Muscle of arm (tissue), 12 donors: ENCODE data around the gene SLC38A5. TPM values are rescaled to one million over a fixed set of nuclear protein-coding genes. Genes with fewer than 3 reads are reported as not detected.
A peak's percentile ranks its signal among the peaks of the same experiment; 100 is the strongest.

Experiments used
- DNase-seq: peaks from one replicate; pipeline ENCODE4 v3.0.0-alpha.2; 2013
- polyA plus RNA-seq, 12 donors: library from polyadenylated mRNA; unstranded; fragments of 120-200 nt; gene quantifications; one replicate each; pipeline ENCODE4 v1.2.1, GENCODE V29; 2013; ENCODE audit not compliant: insufficient read length in 12 of 12

SLC38A5 gene
- polyA plus RNA-seq, 12 donors: 3.6 to 30.2 (median 7.7) TPM; not detected in 1

DNA sequence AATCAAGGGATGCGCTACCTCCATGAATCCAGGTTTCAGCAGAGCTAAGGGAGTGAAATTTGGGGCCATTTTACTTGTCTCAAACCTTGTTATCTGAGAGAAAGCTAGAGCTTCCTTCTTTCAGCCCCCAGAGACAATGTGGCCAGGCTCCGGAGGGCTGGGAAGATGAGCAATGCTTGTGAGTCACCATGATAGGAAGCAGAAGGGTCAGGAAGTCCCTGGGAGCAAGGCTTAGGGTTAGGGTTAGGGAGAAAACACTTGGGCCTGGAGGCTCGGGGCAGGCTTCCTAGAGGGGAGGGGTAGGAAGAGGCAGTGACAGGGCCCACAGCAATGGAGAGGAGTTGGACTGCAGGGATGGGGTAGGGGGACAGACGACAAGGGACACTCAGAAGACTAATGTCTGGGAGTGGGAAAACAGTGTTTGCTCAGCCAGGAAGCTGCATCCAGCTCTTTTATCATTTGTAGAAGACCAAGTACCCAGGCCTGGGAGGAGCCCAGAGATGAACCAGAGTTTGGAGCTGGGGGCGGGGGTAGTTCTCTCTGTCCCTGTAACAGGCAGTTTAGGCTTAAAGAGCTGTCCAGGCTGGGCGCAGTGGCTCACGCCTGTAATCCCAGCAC lies 22.3 kb upstream of the SLC38A5 start:
- no peak for DNase-seq

DNA sequence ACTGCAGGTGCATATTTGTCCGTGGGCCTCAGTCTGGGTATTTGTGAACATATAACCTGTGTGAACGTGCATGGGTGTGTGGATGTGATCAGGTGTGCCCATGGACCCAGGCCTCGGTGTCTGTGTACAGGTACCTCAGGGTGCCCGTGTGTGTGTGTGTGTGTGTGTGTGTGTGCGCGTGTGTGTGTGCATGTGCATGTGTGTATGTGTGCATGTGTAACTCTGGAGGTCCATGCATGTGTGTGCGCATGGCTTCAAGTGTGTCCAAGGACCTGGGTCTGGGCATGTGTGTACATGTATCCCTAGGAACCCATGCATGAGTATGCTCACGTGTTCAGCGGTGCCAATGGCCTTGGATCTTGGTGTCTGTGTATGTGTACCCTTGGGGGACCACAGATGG lies 21.7 kb upstream of the SLC38A5 start:
- no peak for DNase-seq

DNA sequence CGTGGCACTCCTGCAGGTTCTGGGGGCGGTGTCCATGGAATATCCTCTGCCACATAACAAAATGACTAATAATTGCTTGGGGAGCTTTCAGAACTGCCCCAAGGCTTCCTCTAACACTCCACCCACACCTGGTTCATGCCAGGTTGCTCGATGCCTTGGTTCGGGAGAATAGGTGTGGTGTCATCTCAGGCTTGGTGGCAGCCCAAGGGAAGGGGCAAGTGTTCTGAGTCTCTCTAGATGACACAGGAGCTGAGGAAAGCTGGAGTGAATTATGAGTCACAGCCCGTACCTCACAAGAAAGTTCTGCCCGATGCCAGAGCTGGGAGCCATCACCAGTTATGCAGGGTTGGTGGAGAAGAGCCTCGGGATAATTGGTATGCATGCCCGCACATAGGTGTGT lies 20.6 kb upstream of the SLC38A5 start:
- no peak for DNase-seq

DNA sequence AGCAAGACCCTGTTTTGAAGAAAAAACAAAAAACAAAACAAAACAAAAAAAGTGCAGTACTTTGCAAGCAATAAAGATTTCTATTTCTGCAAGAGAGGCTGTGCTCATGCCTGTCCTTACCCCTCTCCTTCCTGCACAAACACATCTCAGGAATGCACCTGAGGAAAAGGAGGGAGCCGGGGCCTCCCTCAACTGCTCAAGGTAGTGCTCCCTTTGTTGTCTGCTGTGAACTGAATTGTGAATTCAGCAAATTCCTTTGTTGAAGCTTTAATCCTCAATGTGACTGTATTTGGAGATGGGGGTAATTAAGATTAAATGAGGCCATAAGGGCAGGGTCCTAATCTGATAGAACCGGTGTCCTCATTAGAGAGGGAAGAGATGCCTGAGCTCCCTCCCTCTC lies 19.8 kb upstream of the SLC38A5 start:
- DNase-seq: no peak

DNA sequence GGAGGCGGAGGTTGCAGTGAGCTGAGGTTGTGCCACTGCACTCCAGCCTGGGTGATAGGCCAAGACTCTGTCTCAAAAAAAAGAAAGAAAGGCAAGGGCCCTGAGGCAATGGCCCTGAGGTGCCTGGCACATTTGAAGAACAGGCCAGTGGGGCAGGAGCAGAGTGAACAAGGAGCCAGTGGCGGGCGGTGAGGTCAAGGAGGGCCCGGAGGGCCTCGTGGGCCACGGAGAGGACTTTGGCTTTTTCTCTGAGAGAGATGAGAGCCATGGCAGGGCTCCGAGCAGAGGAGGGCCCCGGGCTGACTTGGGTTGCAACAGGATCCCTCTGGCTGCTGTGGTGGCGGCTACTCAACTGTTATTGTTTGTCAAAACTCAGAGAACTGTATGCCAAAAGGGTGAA lies 19.2 kb upstream of the SLC38A5 start:
- no peak for DNase-seq

DNA sequence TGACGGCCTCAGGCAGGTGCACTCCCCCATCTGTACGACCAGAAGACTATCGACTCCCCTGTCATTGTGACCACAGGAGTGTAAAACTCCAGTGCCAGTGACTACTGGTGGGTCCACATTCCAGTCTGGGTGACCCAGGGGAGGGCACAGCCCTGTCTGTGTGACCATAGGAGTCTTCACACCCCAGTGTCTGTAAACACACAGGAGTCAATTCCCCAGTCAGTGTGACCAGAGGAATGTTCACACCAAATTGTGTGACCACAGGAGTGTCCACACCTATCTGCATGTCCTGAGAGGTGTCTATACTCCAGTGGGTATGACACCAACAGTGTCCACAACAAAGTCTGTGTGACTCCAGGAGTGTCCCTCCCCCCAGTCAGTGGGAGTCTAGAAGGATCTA lies 18.0 kb upstream of the SLC38A5 start:
- DNase-seq: no peak

DNA sequence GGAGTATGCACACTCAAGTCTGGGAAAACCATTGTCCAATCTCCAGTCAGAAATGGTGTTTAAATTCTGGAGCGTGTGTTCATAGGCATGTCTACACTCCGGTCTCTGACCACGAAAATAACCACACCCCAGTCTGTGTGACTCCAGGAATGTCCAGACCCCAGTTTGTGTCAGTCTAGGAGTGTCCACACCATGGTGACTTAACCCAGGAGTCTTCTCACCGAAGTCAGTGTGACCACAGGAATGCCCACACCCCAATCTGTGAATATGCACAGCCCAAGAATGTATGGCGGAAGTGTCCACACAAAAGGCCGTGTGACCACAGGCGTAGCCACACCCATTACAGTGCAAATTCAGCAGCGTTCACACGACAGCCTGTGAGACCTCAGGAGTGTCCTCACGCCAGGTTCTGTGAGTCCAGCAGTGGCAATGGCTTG lies 17.3 kb upstream of the SLC38A5 start:
- DNase-seq: no peak

DNA sequence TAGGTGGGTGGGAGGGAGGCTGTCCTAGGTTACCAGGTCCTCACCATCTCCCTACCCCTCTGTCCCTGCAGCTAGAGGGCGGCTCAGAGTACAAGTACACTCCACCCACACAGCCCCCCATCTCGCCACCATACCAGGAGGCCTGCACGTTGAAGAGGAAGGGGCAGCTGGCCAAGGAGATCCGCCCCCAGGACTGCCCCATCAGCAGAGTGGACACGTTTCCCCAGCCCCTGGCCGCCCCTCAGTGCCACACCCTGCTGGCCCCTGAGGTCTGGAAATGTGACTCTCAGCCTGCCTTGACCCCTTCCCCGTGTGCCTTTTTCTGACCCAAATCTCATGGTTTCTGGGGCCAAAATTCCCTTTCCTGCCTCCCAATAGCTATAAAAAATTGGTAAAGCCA lies 12.5 kb upstream of the SLC38A5 start:
- no peak for DNase-seq

DNA sequence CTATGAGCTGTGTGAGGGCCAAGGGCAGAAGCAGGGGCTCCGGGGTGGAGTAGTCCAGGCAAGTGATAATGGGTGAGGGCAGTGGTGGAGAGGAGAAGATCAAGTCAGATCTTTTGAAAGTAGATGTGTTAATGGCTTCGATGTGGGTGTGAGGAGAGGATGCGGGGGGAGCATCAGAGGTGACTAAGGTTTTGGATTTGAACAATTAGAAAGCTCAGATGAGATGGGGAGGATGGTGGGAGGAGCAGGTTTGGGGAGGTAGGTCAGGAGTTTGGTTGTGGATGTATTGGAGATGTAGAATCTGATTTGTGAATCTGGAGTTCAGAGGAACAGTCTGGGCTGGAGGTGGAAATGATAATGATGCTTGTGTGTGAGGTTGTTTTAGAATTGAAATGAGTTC lies 10.5 kb upstream of the SLC38A5 start:
- no peak for DNase-seq

DNA sequence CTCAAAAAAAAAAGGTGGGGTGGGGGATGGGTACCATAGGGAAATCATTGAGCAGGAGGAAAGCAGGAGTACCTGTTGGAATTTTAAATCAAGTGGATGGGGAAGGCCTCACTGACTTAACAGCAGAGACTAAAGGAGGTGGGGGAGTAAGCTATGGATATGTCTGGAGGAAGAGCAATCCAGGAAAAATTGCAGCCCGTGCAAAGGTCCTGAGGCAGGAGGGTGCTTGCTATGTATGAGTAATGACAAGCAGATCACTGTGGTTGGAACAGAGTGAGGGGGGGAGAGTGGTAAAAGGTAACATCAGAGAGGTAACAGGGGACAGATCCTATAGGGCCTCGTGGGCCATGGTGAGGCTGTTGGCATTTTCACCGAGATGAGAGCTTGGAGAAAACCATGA lies 10.1 kb upstream of the SLC38A5 start:
- no peak for DNase-seq

DNA sequence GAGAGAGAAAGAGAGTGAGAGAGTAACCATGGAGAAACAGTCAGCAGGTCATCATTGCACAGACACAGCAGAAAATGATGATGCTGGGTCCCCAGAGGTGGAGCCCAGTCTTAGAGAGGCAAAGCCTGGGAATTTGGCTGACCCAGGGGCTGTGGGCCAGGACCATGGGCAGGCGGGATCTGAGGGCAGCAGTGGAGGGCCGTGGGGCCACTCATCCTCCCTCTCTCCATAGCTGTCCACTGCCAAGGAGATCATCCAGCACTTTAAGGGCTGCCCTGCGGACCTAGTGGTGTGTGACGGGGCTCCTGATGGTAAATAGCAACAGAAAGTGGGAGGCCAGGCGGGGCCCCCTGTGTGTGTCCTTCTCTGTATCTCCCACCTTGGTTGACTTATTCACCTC lies 8.7 kb upstream of the SLC38A5 start:
- no peak for DNase-seq

DNA sequence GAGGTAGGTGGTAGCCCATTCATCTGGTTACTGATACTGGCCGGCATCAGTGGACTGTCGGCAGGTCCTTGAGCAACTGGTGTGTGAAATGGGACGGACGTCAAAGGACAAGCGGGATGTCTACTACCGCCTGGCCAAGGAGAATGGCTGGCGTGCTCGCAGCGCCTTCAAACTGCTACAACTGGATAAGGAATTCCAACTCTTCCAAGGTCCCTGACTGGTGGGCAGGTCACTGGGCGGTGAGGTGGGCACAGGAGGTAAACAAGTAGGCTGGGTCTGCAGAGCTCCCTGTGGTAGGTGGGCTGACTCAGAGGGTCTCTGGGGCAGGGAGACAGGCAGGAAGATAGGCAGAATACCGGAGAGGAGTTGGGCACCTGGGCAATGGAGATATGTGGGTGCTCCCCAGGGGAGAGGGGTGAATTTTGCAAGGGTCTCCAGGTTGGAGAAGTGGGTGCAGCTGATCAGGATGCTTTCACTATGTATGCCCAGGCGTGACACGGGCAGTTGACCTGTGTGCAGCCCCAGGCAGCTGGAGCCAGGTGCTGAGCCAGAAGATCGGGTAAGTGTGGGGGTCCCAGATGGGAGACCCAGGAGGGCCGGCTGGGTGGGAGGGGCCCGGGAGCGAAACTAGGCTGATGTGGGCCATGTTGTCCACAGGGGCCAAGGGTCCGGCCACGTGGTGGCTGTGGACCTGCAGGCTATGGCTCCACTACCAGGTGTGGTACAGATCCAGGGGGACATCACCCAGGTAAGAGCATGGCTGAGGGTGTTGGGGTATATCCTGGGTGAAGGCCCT lies 8.1 kb upstream of the SLC38A5 start:
- DNase-seq: no peak

DNA sequence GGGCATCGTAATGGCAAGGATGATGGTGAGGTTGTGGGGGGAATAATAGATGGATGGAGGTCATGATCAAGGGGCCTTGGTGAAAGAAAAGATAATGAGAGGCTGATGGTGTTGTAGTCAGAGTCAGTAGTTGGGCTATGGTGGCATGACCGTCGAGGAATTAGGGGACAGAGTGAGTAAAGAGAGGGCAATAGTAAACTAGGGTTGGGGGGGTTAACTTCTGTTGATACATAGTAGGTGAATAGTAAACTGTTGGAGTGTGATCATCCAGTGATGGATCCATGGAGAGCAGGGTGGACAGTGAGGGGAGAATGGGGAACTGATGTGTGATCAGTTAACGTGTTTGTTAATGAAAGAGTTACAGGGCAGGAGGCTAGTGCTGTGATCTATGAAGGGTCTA lies 6.9 kb upstream of the SLC38A5 start:
- DNase-seq: no peak

DNA sequence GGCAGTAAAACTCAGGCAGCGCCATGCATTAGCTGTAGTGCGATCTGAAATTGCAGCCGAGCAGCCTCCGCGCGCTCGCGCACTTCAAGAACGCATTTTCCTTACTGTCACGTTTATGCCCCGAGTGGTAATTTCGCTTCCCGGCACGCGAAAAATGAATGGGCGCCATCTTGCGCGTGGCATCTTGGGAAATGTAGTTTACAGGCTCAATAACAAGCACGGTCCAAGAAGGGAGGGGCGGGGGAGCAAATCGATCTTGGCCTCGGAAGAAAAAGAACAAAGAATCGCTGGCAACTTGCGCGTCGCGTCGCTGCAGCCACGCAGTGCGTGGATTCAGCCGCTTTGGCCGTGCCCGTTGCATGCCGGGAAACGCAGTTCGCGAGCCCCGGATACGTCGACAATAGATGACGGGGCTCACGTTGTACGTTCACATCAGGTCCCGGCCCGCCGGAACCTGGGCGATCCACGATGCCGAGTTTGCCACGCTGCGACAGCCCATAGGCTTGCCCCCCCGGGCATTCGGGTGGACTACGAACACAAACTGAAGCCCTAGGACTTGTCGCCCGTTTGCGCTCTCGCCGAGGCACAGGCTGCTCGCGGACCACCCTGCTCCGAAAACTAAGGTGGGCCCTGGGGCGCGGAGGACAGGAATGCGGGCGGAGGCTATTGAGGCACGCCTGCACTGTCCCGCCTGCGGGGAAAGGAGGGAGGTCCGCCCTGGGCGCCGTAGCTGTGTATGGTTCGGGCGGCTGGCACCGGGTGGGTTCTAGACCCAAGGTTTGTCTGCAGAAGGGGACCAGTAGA lies 5.9 kb upstream of the SLC38A5 start, which contains the start of gene FTSJ1:
TSS of gene FTSJ1 (plus strand) at position 426 of the 804 bp plus-strand sequence. CDS start 1,849 bp downstream, outside the sequence.
- DNase-seq: peak; percentile 91

DNA sequence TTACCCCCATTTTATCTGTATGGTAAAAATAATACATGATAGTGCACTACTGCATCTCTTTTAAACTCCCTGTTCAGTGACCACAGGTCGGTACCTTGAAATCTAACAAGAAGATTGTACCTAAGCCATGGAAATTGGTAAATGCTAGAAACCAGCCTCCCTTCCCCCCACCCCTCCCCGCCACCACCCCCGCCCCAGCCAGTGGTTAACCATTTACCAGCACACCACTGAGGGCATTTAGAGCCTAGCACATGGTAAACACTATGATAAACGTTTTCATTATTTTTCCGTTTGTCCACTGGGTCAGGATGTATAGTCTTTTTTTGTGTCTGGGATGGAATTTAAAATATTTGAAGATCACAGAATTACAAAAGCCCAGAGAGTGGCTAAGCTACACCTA lies 5.2 kb upstream of the SLC38A5 start:
- no peak for DNase-seq

DNA sequence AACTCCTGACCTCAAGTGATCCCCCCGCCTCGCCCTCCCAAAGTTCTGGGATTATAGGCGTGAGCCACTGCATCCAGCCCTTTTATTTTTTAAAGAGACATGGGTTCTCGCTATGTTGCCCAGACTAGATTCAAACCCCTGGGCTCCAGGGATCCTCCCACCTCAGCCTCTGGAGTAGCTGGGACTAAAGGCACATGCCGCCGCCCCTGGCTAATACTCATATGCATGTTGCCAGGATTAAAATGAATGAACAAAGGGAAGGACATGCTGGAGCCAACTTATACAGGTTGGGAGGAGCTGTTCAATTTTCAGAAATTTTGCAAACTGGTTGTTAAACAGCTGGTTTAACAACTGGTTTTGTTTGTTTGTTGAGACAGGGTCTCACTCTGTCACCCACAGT lies 4.5 kb upstream of the SLC38A5 start:
- DNase-seq: no peak

DNA sequence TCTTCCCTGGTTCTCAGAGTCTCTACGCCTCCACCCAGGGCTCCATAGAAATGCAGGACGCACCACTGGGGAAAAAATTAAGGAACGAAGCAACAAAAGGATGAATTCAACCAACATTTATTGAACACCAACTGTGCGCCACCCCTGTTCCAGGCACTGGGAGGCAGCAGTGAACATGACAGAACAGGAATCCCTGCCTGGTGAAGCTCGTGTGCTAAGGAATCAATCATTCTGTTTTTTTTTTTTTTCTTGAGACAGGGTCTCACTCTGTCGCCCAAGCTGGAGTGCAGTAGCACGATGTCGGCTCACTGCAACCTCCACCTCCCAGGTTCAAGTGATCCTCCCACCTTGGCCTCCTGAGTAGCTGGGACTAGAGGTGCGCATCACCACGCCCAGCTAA lies 4.1 kb upstream of the SLC38A5 start:
- no peak for DNase-seq

DNA sequence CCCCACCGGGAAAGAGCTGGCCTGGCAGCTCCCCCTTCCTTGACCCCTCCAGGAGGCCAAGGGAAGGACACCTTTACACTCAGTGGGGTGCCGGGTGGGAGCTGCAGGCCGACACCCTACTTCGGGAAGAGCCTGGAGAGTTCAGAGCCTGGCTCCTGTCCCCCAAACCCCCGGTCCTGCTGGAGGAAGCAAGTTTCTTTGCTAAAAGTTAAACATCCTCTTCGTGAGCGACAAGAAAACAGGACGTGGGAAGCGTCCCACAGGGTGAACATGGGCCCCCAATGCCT lies 3.6 kb upstream of the SLC38A5 start:
- no peak for DNase-seq

DNA sequence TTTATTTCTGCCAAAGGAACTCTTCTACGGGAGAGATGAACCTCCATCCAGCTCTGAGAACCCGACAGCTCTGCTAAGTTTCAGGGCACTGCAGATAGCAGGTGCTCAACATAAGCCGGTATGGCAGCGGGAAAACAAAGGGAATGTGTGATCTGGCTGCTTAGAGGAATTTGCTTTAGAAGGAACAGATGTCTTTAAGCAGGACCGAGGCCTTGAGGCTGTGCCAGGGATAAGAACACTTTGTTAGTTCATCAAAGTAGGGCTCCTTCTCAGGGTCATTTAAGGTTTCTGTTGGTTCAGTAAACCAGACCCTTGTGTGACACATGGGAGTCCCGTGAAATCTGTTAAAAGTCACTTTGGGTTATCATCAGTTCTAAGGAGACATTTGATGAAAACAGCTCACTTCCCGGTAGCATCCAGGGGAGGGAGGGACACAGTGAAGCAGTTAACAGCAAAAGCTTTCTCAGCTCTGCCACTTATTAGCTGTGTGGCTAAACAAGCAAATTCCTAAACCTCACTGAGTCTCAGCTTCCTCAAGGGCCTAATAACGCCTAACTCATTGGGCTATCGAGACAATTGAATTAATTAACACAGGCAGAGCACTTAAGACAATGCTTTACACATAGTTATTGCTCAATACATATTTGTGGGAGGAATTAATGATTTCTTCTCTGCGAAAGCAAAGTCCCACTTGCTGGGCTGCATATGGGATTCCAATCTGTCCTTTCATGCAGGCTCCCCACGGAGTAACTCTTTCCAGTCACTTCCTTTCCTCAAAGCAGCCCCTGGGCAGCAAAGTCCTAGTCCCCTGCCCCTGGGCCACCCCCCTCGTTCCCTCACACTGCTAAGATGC lies 3.0 kb upstream of the SLC38A5 start:
- DNase-seq: no peak

DNA sequence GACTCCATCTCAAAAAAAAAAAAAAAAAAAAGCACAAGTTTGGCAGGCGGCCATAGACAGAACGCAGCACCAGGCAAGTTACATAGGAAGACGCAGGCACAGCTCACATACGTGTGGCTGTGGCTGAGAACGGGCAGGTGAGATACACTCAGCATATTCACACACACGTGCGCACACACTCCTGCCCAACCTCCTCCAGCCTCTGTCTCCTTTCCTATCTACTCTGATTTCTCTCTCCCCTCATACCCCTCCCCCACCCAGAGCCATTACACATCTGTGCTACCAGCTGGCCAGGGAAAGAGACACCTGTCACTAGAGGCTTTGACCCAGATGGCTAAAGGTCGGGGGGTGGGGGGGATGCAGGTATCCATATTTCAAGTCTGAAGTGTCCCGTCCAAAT lies 2.2 kb upstream of the SLC38A5 start:
- no peak for DNase-seq

DNA sequence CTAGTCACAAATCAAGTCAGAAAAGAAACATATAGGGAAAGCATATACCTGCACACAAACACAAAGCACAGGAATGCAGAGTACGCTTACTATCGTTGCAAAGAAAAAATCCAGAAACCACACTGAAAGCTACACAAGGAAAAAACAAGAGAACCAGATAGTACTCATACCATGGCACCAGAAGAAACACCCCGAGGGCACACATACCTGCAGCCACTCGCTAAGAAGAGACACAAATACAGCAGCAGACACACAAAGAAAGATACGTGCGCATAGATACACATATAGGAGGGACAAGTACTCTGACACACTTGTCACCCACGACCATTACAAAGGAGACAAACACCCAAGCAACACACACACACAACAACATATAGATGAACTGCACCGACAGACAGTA lies 1.4 kb upstream of the SLC38A5 start:
- no peak for DNase-seq

DNA sequence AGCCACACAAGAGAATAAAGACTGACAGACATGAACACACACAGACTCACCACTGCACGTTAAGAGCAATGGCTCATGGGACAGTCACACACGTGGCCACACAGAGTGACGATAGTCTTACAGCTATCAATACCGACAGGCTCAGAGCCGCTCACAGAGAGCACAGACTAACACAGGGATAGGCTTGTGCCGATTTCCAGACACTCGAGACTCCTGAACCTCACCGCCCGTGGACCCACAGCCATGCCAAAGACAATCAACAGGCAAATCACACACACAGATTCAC lies 716 bp upstream of the SLC38A5 start:
- DNase-seq: no peak
